ENCODE data around the gene BAZ2B.

DNA sequence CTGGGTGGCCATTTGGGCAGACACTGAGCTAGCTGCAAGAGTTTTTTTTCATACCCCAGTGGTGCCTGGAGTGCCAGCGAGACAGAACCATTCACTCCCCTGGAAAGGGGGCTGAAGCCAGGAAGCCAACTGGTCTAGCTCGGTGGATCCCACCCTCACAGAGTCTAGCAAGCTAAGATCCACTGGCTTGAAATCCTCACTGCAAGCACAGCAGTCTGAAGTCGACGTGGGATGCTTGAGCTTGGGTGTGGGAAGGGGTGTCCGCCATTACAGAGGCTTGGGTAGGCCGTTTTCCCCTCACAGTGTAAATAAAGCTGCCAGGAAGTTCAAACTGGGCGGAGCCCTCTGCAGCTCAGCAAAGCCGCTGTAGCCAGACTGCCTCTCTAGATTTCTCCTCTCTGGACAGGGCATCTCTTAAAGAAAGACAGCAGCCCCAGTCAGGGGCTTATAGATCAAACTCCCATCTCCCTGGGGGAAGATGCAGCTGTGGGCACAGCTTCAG, 260.2 kb downstream of the BAZ2B start:
- TF ChIP-seq, protein P1, sequence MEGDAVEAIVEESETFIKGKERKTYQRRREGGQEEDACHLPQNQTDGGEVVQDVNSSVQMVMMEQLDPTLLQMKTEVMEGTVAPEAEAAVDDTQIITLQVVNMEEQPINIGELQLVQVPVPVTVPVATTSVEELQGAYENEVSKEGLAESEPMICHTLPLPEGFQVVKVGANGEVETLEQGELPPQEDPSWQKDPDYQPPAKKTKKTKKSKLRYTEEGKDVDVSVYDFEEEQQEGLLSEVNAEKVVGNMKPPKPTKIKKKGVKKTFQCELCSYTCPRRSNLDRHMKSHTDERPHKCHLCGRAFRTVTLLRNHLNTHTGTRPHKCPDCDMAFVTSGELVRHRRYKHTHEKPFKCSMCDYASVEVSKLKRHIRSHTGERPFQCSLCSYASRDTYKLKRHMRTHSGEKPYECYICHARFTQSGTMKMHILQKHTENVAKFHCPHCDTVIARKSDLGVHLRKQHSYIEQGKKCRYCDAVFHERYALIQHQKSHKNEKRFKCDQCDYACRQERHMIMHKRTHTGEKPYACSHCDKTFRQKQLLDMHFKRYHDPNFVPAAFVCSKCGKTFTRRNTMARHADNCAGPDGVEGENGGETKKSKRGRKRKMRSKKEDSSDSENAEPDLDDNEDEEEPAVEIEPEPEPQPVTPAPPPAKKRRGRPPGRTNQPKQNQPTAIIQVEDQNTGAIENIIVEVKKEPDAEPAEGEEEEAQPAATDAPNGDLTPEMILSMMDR (IDR thresholded peaks at IDR 0.05) = no peak
- no peak for TF ChIP-seq POLR2A (IDR thresholded peaks at IDR 0.05)

All from thyroid gland (tissue), 4 donors.